ENCODE measurements around the gene TRIP12. TPM values are rescaled to one million over a fixed set of nuclear protein-coding genes. Genes with fewer than 3 reads are reported as not detected.

Gene TRIP12
- total RNA-seq, 4 donors from 2014 or later = 131 to 343 (median 194) TPM

GRCh38 chr2:229818230-229818629 lies 103.6 kb downstream of the TRIP12 start:
- Histone ChIP-seq H3K9me3 (no peaks in the 10 kb centered on the region), H3K27me3 (no peaks in the 10 kb centered on the region), H3K4me1 (no peaks in the 10 kb centered on the region), H3K27ac (no peak overlapping the region), H3K4me3 (no peak overlapping the region), H3K36me3 (peaks cover 0 to 58% (median 0%) of the 10 kb centered on the region in 3 donors)
- TF ChIP-seq CTCF (IDR thresholded peaks at IDR 0.05) (no peak), POLR2A (IDR thresholded peaks at IDR 0.05) (no peak)
- no peak for DNase-seq

GRCh38 chr2:229815858-229816257 lies 106.0 kb downstream of the TRIP12 start:
- H3K4me1 ChIP-seq = no peaks in the 10 kb centered on the region
- peaks cover 0 to 68% (median 0%) of the 10 kb centered on the region in 3 donors for H3K36me3 ChIP-seq
- DNase-seq = no peak
- H3K4me3 ChIP-seq = no peak overlapping the region
- H3K27ac ChIP-seq = no peak overlapping the region
- H3K9me3 ChIP-seq = no peaks in the 10 kb centered on the region
- TF ChIP-seq CTCF (IDR thresholded peaks at IDR 0.05) (no peak), POLR2A (IDR thresholded peaks at IDR 0.05) (no peak)
- H3K27me3 ChIP-seq = no peaks in the 10 kb centered on the region

- Histone ChIP-seq H3K36me3 (peaks cover 0 to 73% (median 0%) of the 10 kb centered on the region in 3 donors), H3K4me3 (no peak overlapping the region), H3K27me3 (no peaks in the 10 kb centered on the region), H3K27ac (no peak overlapping the region), H3K4me1 (no peaks in the 10 kb centered on the region), H3K9me3 (no peaks in the 10 kb centered on the region)
- TF ChIP-seq POLR2A (IDR thresholded peaks at IDR 0.05) (no peak), CTCF (IDR thresholded peaks at IDR 0.05) (no peak)
- no peak for DNase-seq
Observed at GRCh38 chr2:229815342-229815741, 106.5 kb downstream of the TRIP12 start.

GRCh38 chr2:229810786-229811185 lies 111.0 kb downstream of the TRIP12 start:
- no peak overlapping the region for H3K27ac ChIP-seq
- no peak for DNase-seq
- TF ChIP-seq CTCF (IDR thresholded peaks at IDR 0.05) = no peak
- TF ChIP-seq POLR2A (IDR thresholded peaks at IDR 0.05) = no peak
- no peaks in the 10 kb centered on the region for H3K4me1 ChIP-seq
- no peaks in the 10 kb centered on the region for H3K9me3 ChIP-seq
- H3K4me3 ChIP-seq = no peak overlapping the region
- H3K27me3 ChIP-seq = no peaks in the 10 kb centered on the region
- H3K36me3 ChIP-seq = peaks cover 0 to 89% (median 0%) of the 10 kb centered on the region in 3 donors

- Histone ChIP-seq H3K4me3 (no peak overlapping the region), H3K36me3 (peaks cover 0 to 81% (median 0%) of the 10 kb centered on the region in 3 donors)
- DNase-seq = no peak
Observed at GRCh38 chr2:229805559-229805958, 116.2 kb downstream of the TRIP12 start.

More at GRCh38 chr2:229805559-229805958, 116.2 kb downstream of the TRIP12 start:
- TF ChIP-seq CTCF (IDR thresholded peaks at IDR 0.05) (no peak), POLR2A (IDR thresholded peaks at IDR 0.05) (no peak)
- Histone ChIP-seq H3K27me3 (no peaks in the 10 kb centered on the region), H3K4me1 (no peaks in the 10 kb centered on the region), H3K27ac (no peak overlapping the region), H3K9me3 (no peaks in the 10 kb centered on the region)

Data from Peyer's patch (tissue), 4 donors.